ENCODE data around the gene RAB12. TPM values are rescaled to one million over a fixed set of nuclear protein-coding genes. Genes with fewer than 3 reads are reported as not detected.

The RAB12 gene
- total RNA-seq, 1 donor from 2014 or later: 49.4 TPM

DNA sequence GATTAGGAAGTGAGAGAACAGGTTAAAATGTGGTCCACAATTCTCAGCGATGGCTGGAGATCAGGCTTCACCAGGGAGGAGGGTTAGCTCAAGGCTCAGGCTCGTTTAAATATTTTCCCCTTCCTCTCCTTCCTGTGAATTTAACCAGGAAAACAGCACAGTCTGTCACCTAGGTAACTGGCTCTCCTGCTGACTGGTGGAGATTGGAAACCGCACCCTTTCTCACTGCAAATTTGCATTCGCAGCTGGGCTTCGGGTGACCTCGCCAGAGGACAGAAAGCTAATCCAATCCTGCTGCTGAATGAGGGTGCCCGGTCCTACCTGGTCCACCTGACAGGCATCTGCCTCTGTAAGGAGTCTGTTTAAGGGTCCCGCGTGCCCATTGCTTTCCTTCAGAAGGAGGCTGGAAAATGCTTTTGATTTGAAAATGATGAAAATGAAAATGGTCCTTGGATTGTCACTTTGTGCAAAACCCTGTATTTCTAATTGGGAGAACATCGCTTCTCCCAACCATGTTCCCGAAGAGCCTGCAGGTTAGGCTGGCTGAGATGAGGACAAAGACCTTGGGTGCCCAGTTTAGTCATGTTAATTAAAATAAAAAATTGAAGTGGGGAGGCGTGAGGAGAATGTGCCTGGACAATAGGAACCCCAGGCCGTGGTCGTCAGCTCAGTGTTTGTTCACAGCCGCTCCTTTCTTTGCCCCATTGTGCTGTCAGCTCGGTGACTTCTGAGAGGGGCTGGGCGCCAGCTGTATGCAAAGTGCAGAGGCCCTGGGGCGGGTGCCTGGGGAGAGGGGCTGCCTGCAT, 52.7 kb downstream of the RAB12 start:
- H3K4me3 ChIP-seq (ENCODE audit: insufficient read depth, low read depth, low read length): no peak overlapping the region
- peaks cover 26% of the 10 kb centered on the region for H3K4me1 ChIP-seq (ENCODE audit: insufficient read depth, low read length)
- Mint-ChIP-seq H3K27ac (ENCODE audit: unreplicated experiment) (peak overlapping the region; percentile 88), H3K9me3 (ENCODE audit: unreplicated experiment) (no peaks in the 10 kb centered on the region), H3K27me3 (ENCODE audit: low read depth, unreplicated experiment) (peaks cover 5% of the 10 kb centered on the region), H3K4me3 (ENCODE audit: unreplicated experiment) (peak overlapping the region; percentile 24), H3K4me1 (ENCODE audit: low read depth, unreplicated experiment) (peaks cover 7% of the 10 kb centered on the region), H3K36me3 (ENCODE audit: low read depth, unreplicated experiment) (no peaks in the 10 kb centered on the region)
- peak overlapping the region; percentile 10 for H3K27ac ChIP-seq (ENCODE audit: low read depth, low read length)
- TF ChIP-seq, protein P1, sequence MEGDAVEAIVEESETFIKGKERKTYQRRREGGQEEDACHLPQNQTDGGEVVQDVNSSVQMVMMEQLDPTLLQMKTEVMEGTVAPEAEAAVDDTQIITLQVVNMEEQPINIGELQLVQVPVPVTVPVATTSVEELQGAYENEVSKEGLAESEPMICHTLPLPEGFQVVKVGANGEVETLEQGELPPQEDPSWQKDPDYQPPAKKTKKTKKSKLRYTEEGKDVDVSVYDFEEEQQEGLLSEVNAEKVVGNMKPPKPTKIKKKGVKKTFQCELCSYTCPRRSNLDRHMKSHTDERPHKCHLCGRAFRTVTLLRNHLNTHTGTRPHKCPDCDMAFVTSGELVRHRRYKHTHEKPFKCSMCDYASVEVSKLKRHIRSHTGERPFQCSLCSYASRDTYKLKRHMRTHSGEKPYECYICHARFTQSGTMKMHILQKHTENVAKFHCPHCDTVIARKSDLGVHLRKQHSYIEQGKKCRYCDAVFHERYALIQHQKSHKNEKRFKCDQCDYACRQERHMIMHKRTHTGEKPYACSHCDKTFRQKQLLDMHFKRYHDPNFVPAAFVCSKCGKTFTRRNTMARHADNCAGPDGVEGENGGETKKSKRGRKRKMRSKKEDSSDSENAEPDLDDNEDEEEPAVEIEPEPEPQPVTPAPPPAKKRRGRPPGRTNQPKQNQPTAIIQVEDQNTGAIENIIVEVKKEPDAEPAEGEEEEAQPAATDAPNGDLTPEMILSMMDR (IDR thresholded peaks at IDR 0.05; ENCODE audit: insufficient read depth, low read depth, low read length): no peak
- no peak for TF ChIP-seq EZH2 (IDR thresholded peaks at IDR 0.05; ENCODE audit: insufficient read depth, low read length)
- no peaks in the 10 kb centered on the region for H4K20me1 ChIP-seq (ENCODE audit: insufficient read depth, low read length)
- H3K9me3 ChIP-seq (ENCODE audit: insufficient read depth, low read depth, low read length): no peaks in the 10 kb centered on the region
- H3K36me3 ChIP-seq (ENCODE audit: insufficient read depth, low read length): no peaks in the 10 kb centered on the region
- H3K27me3 ChIP-seq (ENCODE audit: insufficient read depth, low read length): no peaks in the 10 kb centered on the region
- no peaks in the 10 kb centered on the region for H3K79me2 ChIP-seq (ENCODE audit: insufficient read depth, low read length)
- DNase-seq (ENCODE audit: low read depth) (peak; percentile 67), FAIRE-seq (no peak)
- peak overlapping the region; percentile 57 for H2AFZ ChIP-seq (ENCODE audit: low read depth, low read length)
- peak overlapping the region; percentile 78 for H3K4me2 ChIP-seq (ENCODE audit: low read length)
- peak overlapping the region; percentile 30 for H3K9ac ChIP-seq (ENCODE audit: low read length)

DNA sequence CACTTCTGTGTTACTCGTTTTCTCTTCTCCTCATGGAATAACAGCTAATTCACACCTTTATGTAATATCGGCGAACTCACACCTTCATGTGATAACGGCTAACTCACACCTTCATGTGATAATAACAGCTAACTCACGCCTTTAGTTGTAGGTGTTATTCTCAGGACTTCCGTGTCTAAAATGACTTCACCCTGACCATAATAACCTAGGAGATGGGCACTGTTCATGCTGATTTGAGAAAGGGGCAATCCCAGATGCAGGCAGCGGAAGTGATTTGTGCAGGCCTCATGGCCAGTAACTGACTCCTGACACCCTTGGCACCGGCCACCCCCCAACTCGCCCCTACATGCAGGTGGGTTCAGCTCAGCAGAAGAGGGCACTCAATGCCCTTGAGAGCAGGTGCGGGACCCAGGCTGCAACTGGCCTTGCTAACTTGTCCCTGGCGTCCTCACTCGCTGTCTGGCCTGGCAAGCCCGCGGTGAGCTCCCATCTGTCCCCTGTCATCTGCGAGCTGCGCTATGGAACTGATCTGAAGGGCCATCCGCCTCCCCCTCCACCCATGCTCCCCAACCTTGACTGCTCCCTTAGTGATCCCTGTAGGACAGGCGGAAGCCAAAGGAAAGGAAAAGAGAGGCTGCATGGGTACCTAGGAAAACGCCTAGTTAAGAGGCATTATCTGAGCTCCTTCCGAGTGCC, 53.5 kb downstream of the RAB12 start:
- TF ChIP-seq EZH2 (IDR thresholded peaks at IDR 0.05; ENCODE audit: insufficient read depth, low read length): no peak
- TF ChIP-seq, protein P1 (IDR thresholded peaks at IDR 0.05; ENCODE audit: insufficient read depth, low read depth, low read length): no peak
- Mint-ChIP-seq H3K36me3 (ENCODE audit: low read depth, unreplicated experiment) (no peaks in the 10 kb centered on the region), H3K27ac (ENCODE audit: unreplicated experiment) (no peak overlapping the region), H3K27me3 (ENCODE audit: low read depth, unreplicated experiment) (peaks cover 5% of the 10 kb centered on the region), H3K9me3 (ENCODE audit: unreplicated experiment) (no peaks in the 10 kb centered on the region), H3K4me3 (ENCODE audit: unreplicated experiment) (no peak overlapping the region), H3K4me1 (ENCODE audit: low read depth, unreplicated experiment) (peaks cover 4% of the 10 kb centered on the region)
- no peak overlapping the region for H3K9ac ChIP-seq (ENCODE audit: low read length)
- no peak overlapping the region for H3K27ac ChIP-seq (ENCODE audit: low read depth, low read length)
- no peaks in the 10 kb centered on the region for H4K20me1 ChIP-seq (ENCODE audit: insufficient read depth, low read length)
- H3K9me3 ChIP-seq (ENCODE audit: insufficient read depth, low read depth, low read length): no peaks in the 10 kb centered on the region
- no peak overlapping the region for H3K4me2 ChIP-seq (ENCODE audit: low read length)
- H3K36me3 ChIP-seq (ENCODE audit: insufficient read depth, low read length): no peaks in the 10 kb centered on the region
- H3K4me1 ChIP-seq (ENCODE audit: insufficient read depth, low read length): peaks cover 21% of the 10 kb centered on the region
- H2AFZ ChIP-seq (ENCODE audit: low read depth, low read length): no peak overlapping the region
- H3K4me3 ChIP-seq (ENCODE audit: insufficient read depth, low read depth, low read length): no peak overlapping the region
- DNase-seq (ENCODE audit: low read depth) (no peak), FAIRE-seq (no peak)
- H3K79me2 ChIP-seq (ENCODE audit: insufficient read depth, low read length): no peaks in the 10 kb centered on the region
- no peaks in the 10 kb centered on the region for H3K27me3 ChIP-seq (ENCODE audit: insufficient read depth, low read length)

All from astrocyte (in vitro differentiated cells and primary cell).